ENCODE measurements around the gene AFMID.

Gene AFMID

DNA sequence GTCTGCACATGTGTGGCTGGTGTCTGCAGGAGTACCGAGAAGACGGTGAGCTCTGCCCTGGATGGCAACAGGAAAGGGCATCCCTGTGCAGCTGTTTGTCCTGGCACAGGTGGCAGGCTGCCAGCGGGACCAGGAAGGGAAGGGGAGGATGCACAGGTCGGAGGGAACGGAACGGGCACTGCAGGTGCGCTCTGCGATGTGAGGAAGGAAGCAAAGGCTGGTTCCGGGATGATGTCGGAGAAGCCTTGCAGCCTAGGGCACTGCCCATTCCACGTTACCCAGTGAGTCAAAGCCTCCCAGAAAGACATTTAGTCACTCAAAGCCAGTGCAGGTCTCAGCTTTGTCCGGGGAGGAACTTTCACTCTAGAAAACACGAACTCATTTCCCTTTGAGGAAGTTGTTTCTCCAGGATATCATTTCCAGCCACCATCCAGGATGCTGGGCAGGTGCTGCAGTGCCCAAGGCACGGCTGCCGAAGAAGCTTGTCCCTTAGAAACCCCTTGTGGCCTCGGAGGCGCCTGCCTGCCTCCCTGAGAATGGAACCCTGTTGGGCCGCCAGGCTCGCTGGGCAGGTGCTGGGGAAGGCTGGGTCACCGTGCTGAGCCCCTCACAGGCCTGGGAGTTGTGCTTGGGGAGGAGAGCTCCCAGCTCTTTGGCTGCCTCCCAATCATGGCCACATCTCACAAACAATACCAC, 39.7 kb downstream of the AFMID start:
- TF ChIP-seq SUZ12 (IDR thresholded peaks at IDR 0.05) (no peak), TARDBP (IDR thresholded peaks at IDR 0.05) (no peak), HDGF (IDR thresholded peaks at IDR 0.05; ENCODE audit: borderline replicate concordance) (no peak), FOXK2 (IDR thresholded peaks at IDR 0.05) (no peak), ZNF384 (IDR thresholded peaks at IDR 0.05) (no peak), BHLHE40 (IDR thresholded peaks at IDR 0.05; ENCODE audit: borderline replicate concordance) (no peak), FOXA1 (IDR thresholded peaks at IDR 0.05) (no peak), SP1 (IDR thresholded peaks at IDR 0.05) (no peak), L3MBTL2 (conservative IDR thresholded peaks at IDR 0.05) (no peak), ARNT (IDR thresholded peaks at IDR 0.05) (no peak), LEF1 (IDR thresholded peaks at IDR 0.05; ENCODE audit: borderline replicate concordance) (no peak), CTBP1 (IDR thresholded peaks at IDR 0.05; ENCODE audit: borderline replicate concordance) (no peak), ELF4 (IDR thresholded peaks at IDR 0.05) (no peak), NFRKB (IDR thresholded peaks at IDR 0.05) (no peak), FOXM1 (IDR thresholded peaks at IDR 0.05; ENCODE audit: borderline replicate concordance) (no peak)
- TF ChIP-seq, protein P1, sequence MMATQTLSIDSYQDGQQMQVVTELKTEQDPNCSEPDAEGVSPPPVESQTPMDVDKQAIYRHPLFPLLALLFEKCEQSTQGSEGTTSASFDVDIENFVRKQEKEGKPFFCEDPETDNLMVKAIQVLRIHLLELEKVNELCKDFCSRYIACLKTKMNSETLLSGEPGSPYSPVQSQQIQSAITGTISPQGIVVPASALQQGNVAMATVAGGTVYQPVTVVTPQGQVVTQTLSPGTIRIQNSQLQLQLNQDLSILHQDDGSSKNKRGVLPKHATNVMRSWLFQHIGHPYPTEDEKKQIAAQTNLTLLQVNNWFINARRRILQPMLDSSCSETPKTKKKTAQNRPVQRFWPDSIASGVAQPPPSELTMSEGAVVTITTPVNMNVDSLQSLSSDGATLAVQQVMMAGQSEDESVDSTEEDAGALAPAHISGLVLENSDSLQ (IDR thresholded peaks at IDR 0.05), result no peak
- DNase-seq (ENCODE audit: extremely low spot score), result no peak
- CTCF ChIA-PET, result interaction anchor here (2.3 kb wide), 1 partner anchor 24 kb away, joined by 5 read pairs; no protein-coding TSS in a partner anchor
- POLR2A ChIA-PET, result interaction anchor here (1.4 to 3.0 kb wide), 4 partner anchors 10 to 40 kb away, joined by 5 to 15 read pairs (median 12); partner anchors contain the start of genes AFMID, BIRC5 and TK1

DNA sequence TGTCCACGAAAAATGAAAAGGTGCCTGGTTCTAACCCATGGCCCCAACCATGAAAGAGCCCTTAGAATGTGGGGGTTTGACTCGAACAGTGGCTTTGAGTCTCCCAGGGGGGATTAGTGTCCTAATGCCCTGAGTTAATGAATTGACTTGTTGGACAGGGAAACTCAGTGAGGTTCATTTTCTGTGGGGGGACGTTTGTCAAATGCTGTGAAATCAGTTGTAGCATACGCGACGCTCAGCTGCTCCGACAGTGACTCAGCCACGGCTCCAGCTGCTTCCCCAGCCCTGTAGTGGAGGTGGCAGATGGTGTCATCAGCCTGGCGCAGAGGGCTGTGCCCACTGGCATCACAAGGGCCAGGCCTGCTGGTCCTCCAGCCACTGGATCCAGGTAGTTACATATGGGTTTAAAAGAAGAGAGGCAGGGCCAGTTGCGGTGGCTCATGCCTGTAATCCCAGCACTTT, 40.3 kb downstream of the AFMID start:
- no peak for DNase-seq (ENCODE audit: extremely low spot score)
- TF ChIP-seq HDGF (IDR thresholded peaks at IDR 0.05; ENCODE audit: borderline replicate concordance) (no peak), NFRKB (IDR thresholded peaks at IDR 0.05) (no peak), SUZ12 (IDR thresholded peaks at IDR 0.05) (no peak), L3MBTL2 (conservative IDR thresholded peaks at IDR 0.05) (no peak)
- POLR2A ChIA-PET, result interaction anchor here (1.1 to 3.0 kb wide), 2 partner anchors 27 to 40 kb away, joined by 3 to 15 read pairs; partner anchors contain the start of genes AFMID and TK1
- CTCF ChIA-PET, result no interaction called here

DNA sequence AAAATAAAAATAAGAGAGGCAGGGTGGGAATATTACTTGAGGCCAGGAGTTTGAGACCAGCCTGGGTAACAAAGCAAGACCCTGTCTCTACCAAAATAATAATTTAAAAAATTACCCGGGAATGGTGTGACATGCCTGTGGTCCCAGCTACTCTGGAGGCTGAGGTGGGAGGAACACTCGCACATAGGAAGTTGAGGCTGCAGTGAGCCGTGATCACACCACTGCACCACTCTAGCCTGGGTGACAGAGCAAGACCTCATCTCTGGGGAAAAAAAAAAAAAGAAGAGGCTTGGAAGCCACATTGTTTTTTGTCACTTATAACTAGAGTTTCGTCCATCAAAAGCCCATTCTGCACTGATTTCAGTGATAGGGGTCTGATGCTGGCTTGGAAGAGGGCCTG, 41.0 kb downstream of the AFMID start:
- CTCF ChIA-PET, result no interaction called here
- TF ChIP-seq NFRKB (IDR thresholded peaks at IDR 0.05) (no peak), FOXK2 (IDR thresholded peaks at IDR 0.05) (no peak), ZNF384 (IDR thresholded peaks at IDR 0.05) (no peak), BHLHE40 (IDR thresholded peaks at IDR 0.05; ENCODE audit: borderline replicate concordance) (no peak), L3MBTL2 (conservative IDR thresholded peaks at IDR 0.05) (no peak), ELF4 (IDR thresholded peaks at IDR 0.05) (no peak), FOXA1 (IDR thresholded peaks at IDR 0.05) (no peak), FOXM1 (IDR thresholded peaks at IDR 0.05; ENCODE audit: borderline replicate concordance) (no peak), LEF1 (IDR thresholded peaks at IDR 0.05; ENCODE audit: borderline replicate concordance) (no peak), TARDBP (IDR thresholded peaks at IDR 0.05) (no peak)
- TF ChIP-seq, protein P1 (IDR thresholded peaks at IDR 0.05), result no peak
- POLR2A ChIA-PET, result interaction anchor here (1.1 to 3.0 kb wide), 2 partner anchors 27 to 41 kb away, joined by 3 to 15 read pairs; partner anchors contain the start of genes AFMID and TK1
- DNase-seq (ENCODE audit: extremely low spot score), result no peak

DNA sequence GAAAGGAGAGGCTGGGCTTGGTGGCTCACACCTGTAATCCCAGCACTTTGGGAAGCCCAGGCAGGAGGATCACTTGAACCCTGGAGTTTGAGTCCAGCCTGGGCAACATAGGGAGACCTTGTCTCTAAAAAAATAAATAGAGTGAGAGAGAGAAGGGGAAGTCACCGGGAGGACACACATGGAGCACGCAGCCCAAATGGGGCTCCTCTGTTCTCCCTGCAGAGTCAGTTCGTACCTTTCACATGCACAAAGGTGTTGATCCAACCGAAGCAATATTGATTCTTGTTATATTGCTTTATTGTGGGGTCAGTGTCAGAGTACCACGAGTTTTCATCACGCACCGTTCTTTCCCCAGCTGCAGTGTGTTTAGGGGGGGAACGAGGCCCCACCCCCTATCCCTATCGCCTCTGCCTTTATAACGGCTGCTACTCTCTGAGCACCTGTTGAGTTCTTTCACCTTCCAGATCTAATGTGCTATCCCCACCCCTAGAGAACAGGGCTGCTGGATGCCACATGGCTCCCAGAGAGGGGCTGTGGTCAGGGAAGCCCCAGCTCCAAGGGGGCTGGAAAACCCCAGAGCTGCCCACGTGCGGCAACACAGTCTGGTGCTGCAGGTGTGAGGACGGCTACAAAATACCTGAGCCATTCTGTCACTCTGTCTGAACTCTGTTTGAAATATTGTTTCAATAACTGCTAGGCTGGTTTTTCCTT, 43.2 kb downstream of the AFMID start:
- TF ChIP-seq CTBP1 (IDR thresholded peaks at IDR 0.05; ENCODE audit: borderline replicate concordance), result no peak
- no peak for TF ChIP-seq HDGF (IDR thresholded peaks at IDR 0.05; ENCODE audit: borderline replicate concordance)
- no peak for TF ChIP-seq SP1 (IDR thresholded peaks at IDR 0.05)
- no peak for TF ChIP-seq NFRKB (IDR thresholded peaks at IDR 0.05)
- TF ChIP-seq BHLHE40 (IDR thresholded peaks at IDR 0.05; ENCODE audit: borderline replicate concordance), result no peak
- CTCF ChIA-PET, result no interaction called here
- DNase-seq (ENCODE audit: extremely low spot score), result no peak
- POLR2A ChIA-PET, result no interaction called here

DNA sequence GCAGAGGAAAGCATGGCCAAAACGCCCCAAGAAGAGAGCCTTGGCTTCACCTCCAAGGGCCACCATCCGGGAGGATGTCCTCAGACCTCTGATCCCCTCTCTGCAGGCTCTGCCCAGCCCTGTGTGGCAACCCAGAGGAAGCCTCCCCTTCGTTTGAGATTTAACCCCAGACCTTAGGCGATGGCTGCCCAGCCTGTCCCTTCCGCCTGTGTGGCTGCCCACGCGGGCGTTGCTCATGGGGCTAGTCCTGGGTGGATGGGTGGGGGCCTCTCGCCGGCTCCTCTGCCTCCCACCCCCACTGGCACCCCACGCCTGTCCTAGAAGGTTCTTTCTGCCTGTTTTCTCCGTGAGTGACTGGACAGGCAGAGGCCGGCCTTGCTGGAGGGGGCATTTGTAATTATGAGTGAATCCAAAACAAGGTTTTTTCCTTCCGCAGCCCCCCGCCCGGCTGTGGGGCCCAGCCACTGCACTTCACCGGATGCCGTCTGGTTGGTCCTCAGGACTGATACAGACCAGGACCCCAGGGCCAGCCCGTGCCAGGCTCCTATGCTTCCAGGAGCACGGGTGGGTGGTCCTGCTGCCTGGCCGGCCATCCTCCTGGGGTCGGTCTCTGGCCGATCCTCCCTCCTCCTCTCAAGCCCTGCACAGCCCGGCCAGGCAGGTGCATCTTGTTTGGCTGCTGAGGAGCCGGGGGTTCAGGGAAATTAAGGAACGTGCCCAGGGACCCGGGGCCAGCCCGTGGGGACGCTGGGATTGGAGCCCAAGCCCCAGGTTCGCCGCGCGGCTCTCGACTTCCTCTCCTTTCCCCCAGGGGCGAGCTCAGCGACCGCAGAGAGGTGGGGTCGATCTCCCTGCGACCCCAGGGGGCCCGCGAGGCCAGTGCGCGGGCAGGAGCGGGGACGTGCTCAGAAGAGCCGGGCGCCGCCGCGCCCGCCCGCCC, 44.1 kb downstream of the AFMID start, which contains the start of gene TMEM235:
TMEM235 (plus strand) TSS at position 636 of the 940 bp plus-strand sequence. CDS start 393 bp downstream, outside the sequence.
- no peak for TF ChIP-seq HDGF (IDR thresholded peaks at IDR 0.05; ENCODE audit: borderline replicate concordance)
- no peak for TF ChIP-seq ARNT (IDR thresholded peaks at IDR 0.05)
- TF ChIP-seq NFRKB (IDR thresholded peaks at IDR 0.05), result no peak
- TF ChIP-seq, protein P1 (IDR thresholded peaks at IDR 0.05), result no peak
- no peak for TF ChIP-seq L3MBTL2 (conservative IDR thresholded peaks at IDR 0.05)
- no peak for TF ChIP-seq LEF1 (IDR thresholded peaks at IDR 0.05; ENCODE audit: borderline replicate concordance)
- no peak for TF ChIP-seq FOXM1 (IDR thresholded peaks at IDR 0.05; ENCODE audit: borderline replicate concordance)
- no peak for TF ChIP-seq SP1 (IDR thresholded peaks at IDR 0.05)
- no peak for TF ChIP-seq BHLHE40 (IDR thresholded peaks at IDR 0.05; ENCODE audit: borderline replicate concordance)
- no peak for TF ChIP-seq CTBP1 (IDR thresholded peaks at IDR 0.05; ENCODE audit: borderline replicate concordance)
- no peak for TF ChIP-seq FOXA1 (IDR thresholded peaks at IDR 0.05)
- DNase-seq (ENCODE audit: extremely low spot score), result no peak
- ChIA-PET POLR2A (no interaction called here), CTCF (no interaction called here)
